HepG2 (cell line): ENCODE results near the gene ANKRD55. TPM values are rescaled to one million over a fixed set of nuclear protein-coding genes. Genes with fewer than 3 reads are reported as not detected.

ENCODE experiments used
- ATAC-seq: fragments of 200-7000 bp; cut with Tn5 transposase; 3 replicates; pipeline ENCODE4 v1.9.1; 2020; ENCODE audit warnings: mild to moderate bottlenecking, moderate library complexity
- BruUV-seq: library from RNA; stranded (reverse); fragments of 400-500 nt; replicated peaks from 2 replicates; lab custom pipeline; 2021; lab: Mats Ljungman, UMichigan
- CTCF ChIA-PET: fragments of 300-600 bp; formaldehyde crosslinking; extraction: SDS; loops from one replicate; lab custom pipeline; 2021; ENCODE audit warnings: low total read pairs, inconsistent platforms, low intra/inter-chr PET ratio; lab: Yijun Ruan, JAX
- POLR2A ChIA-PET: fragments of 350-600 bp; sonication (Branson Sonifier 250); formaldehyde crosslinking; loops from one replicate; lab custom pipeline; 2020; ENCODE audit warnings: antibody characterized with exemption, inconsistent platforms; lab: Yijun Ruan, JAX
- DNase-seq: peaks from one replicate; pipeline ENCODE4 v3.0.0-alpha.2; 2015; ENCODE audit warnings: low spot score
- FAIRE-seq: peaks from 3 replicates; lab custom pipeline; 2011; peaks lifted over from hg19 to GRCh38; lab: Jason Lieb, UNC
- H2AFZ ChIP-seq: one replicate; pipeline ENCODE4 v1.6.1; 2011; ENCODE audit warnings: low read length, inconsistent platforms
- H3K27ac ChIP-seq: fragments of 300-600 bp; 3 replicates; pipeline ENCODE4 v1.8.0; 2011; ENCODE audit warnings: mixed run types, mild to moderate bottlenecking, mixed read lengths, low read length, inconsistent platforms; ENCODE audit not compliant: insufficient read depth; ENCODE audit errors: extremely low read length
- H3K27me3 ChIP-seq, 2 experiments: fragments of 200-600 bp in 1 of 2; 2 replicates in 1 of 2; 3 replicates in 1 of 2; pipeline versions ENCODE4 v1.6.0 to v1.8.0; 2011; ENCODE audit warnings: low read length in 2 of 2, mild to moderate bottlenecking in 2 of 2, moderate library complexity in 2 of 2, inconsistent platforms in 1 of 2; ENCODE audit not compliant: insufficient read depth in 2 of 2, control insufficient read depth in 1 of 2
- H3K36me3 ChIP-seq, 2 experiments: fragments of 200-600 bp in 1 of 2; replicated peaks in 1 of 2; 2 replicates in 1 of 2; 3 replicates in 1 of 2; pipeline versions ENCODE4 v1.5.1 to v1.8.0; 2011; ENCODE audit warnings: low read length in 2 of 2, inconsistent platforms in 1 of 2; ENCODE audit not compliant: insufficient read depth in 2 of 2, control insufficient read depth in 1 of 2
- H3K4me1 ChIP-seq: 2 replicates; pipeline ENCODE4 v1.5.1; 2012; ENCODE audit warnings: low read length, inconsistent platforms; ENCODE audit not compliant: insufficient read depth
- H3K4me2 ChIP-seq: 2 replicates; pipeline ENCODE4 v1.6.0; 2011; ENCODE audit warnings: low read depth, low read length, inconsistent platforms
- H3K4me3 ChIP-seq, 3 experiments: fragments of 200-600 bp in 1 of 3; sonication (generic), shearing (Covaris generic) in 1 of 3; replicated peaks in 1 of 3; 2 replicates each; pipeline ENCODE4 v1.5.1; 2011 to 2016; ENCODE audit warnings: low read length in 3 of 3, inconsistent platforms in 2 of 3, low read depth in 2 of 3, mild to moderate bottlenecking in 2 of 3, control low read depth in 1 of 3, mixed read lengths in 1 of 3; ENCODE audit not compliant: insufficient read depth in 1 of 3
- H3K79me2 ChIP-seq: one replicate; pipeline ENCODE4 v1.6.1; 2011; ENCODE audit warnings: low read length, inconsistent platforms; ENCODE audit not compliant: insufficient read depth
- H3K9ac ChIP-seq: 2 replicates; pipeline ENCODE4 v1.6.0; 2011; ENCODE audit warnings: mild to moderate bottlenecking, low read depth, low read length, inconsistent platforms; ENCODE audit not compliant: insufficient read depth
- H3K9me3 ChIP-seq: 2 replicates; pipeline ENCODE4 v1.5.1; 2012; ENCODE audit warnings: mild to moderate bottlenecking, low read length
- H4K20me1 ChIP-seq: 2 replicates; pipeline ENCODE4 v1.6.0; 2011; ENCODE audit warnings: inconsistent platforms, mild to moderate bottlenecking, low read length, moderate library complexity; ENCODE audit not compliant: insufficient read depth
- ATF1 ChIP-seq: IDR thresholded peaks from 2 replicates; pipeline ENCODE4 v1.6.1; 2016; ENCODE audit warnings: mild to moderate bottlenecking, control low read depth
- CHD2 ChIP-seq: IDR thresholded peaks from 2 replicates; pipeline ENCODE4 v1.6.1; 2011; ENCODE audit warnings: low read depth, low read length, improper control_type of control experiment
- DMAP1 ChIP-seq: IDR thresholded peaks from 2 replicates; pipeline ENCODE4 v1.6.1; 2016
- ELF1 ChIP-seq: sonication (generic); formaldehyde crosslinking; IDR thresholded peaks from 2 replicates; pipeline ENCODE4 v1.4.0; 2020; ENCODE audit warnings: missing genetic modification reagents
- ELF3 ChIP-seq: IDR thresholded peaks from 2 replicates; pipeline ENCODE4 v1.6.1; 2016; ENCODE audit warnings: missing genetic modification reagents, missing compliant biosample characterization
- GABPA ChIP-seq, 2 experiments: IDR thresholded peaks; 2 replicates each; pipeline ENCODE4 v1.6.1; 2011 to 2016; ENCODE audit warnings: low read depth in 2 of 2, low read length in 1 of 2, missing biosample characterization in 1 of 2, missing genetic modification characterization in 1 of 2
- HDAC2 ChIP-seq: sonication (generic); formaldehyde crosslinking; IDR thresholded peaks from 2 replicates; pipeline ENCODE4 v1.4.0; 2020; ENCODE audit warnings: missing genetic modification reagents
- HNF1B ChIP-seq: sonication (generic); formaldehyde crosslinking; IDR thresholded peaks from 2 replicates; pipeline ENCODE4 v1.5.1; 2020; ENCODE audit warnings: mild to moderate bottlenecking, moderate library complexity, missing genetic modification reagents
- HNF4A ChIP-seq: sonication (generic); formaldehyde crosslinking; IDR thresholded peaks from 2 replicates; pipeline ENCODE4 v1.4.0; 2020; ENCODE audit warnings: missing genetic modification reagents
- JUNB ChIP-seq: sonication (generic); formaldehyde crosslinking; IDR thresholded peaks from 2 replicates; pipeline ENCODE4 v1.8.0; 2022; ENCODE audit warnings: missing genetic modification reagents, mild to moderate bottlenecking, borderline replicate concordance
- KLF6 ChIP-seq: IDR thresholded peaks from 2 replicates; pipeline ENCODE4 v1.8.0; 2016; ENCODE audit warnings: missing biosample characterization, missing genetic modification reagents
- MBNL3 ChIP-seq: fragments of 250-450 bp; sonication (Bioruptor Pico); conservative IDR thresholded peaks from 2 replicates; pipeline ENCODE4 v1.8.0; 2022; ENCODE audit warnings: mild to moderate bottlenecking, inconsistent platforms
- MLLT10 ChIP-seq: sonication (generic); formaldehyde crosslinking; IDR thresholded peaks from 2 replicates; pipeline ENCODE4 v1.4.0; 2020; ENCODE audit warnings: missing genetic modification reagents
- NR2F1 ChIP-seq, 2 experiments: fragments of 450-650 bp in 1 of 2; formaldehyde crosslinking in 1 of 2; IDR thresholded peaks; 2 replicates each; pipeline versions ENCODE4 v1.5.0 to v1.6.1; 2016 to 2020; ENCODE audit warnings: mild to moderate bottlenecking in 1 of 2, missing compliant biosample characterization in 1 of 2, missing genetic modification reagents in 1 of 2, moderate library complexity in 1 of 2
- POLR2AphosphoS5 ChIP-seq: IDR thresholded peaks from 2 replicates; pipeline ENCODE4 v1.6.1; 2012; ENCODE audit warnings: low read depth, low read length
- SMAD1 ChIP-seq: sonication (generic); formaldehyde crosslinking; IDR thresholded peaks from 2 replicates; pipeline ENCODE4 v1.4.0; 2020; ENCODE audit warnings: missing genetic modification reagents, low read depth, mild to moderate bottlenecking, borderline replicate concordance
- TGIF2 ChIP-seq: IDR thresholded peaks from 2 replicates; pipeline ENCODE4 v1.6.1; 2016; ENCODE audit warnings: control low read depth, missing compliant biosample characterization
- ZHX1 ChIP-seq: sonication (generic); formaldehyde crosslinking; IDR thresholded peaks from 2 replicates; pipeline ENCODE4 v1.8.1; 2022; ENCODE audit warnings: low read depth, mild to moderate bottlenecking, missing genetic modification reagents
- ZNF253 ChIP-seq: sonication (generic); formaldehyde crosslinking; IDR thresholded peaks from 2 replicates; pipeline ENCODE4 v1.8.0; 2022; ENCODE audit warnings: mild to moderate bottlenecking, missing genetic modification reagents, borderline replicate concordance
- ZNF296 ChIP-seq: sonication (generic); formaldehyde crosslinking; conservative IDR thresholded peaks from 2 replicates; pipeline ENCODE4 v1.5.0; 2020; ENCODE audit warnings: mild to moderate bottlenecking, missing genetic modification reagents
- ZNF317 ChIP-seq: sonication (generic); formaldehyde crosslinking; IDR thresholded peaks from 2 replicates; pipeline ENCODE4 v1.5.0; 2020; ENCODE audit warnings: mild to moderate bottlenecking, missing genetic modification reagents
- ZNF749 ChIP-seq: sonication (generic); formaldehyde crosslinking; IDR thresholded peaks from 2 replicates; pipeline ENCODE4 v1.8.0; 2022; ENCODE audit warnings: mild to moderate bottlenecking, missing genetic modification reagents, moderate library complexity, borderline replicate concordance
- WGBS: methylation state at CpG from one replicate; pipeline ENCODE4 v1.1.6; 2017; ENCODE audit warnings: low lambda C conversion rate; 5-methylcytosine and 5-hydroxymethylcytosine counted together
- in situ Hi-C: cut with HindIII; loops from 2 replicates; pipeline ENCODE4 v1.10.0; 2017; ENCODE audit warnings: low pct_unique_long_range_greater_than_20kb; ENCODE audit not compliant: extremely low pct_ligation_motif_present
- intact Hi-C: fragments of 100-400 bp; cut with micrococcal nuclease; formaldehyde crosslinking; loops from one replicate; pipeline ENCODE4 v1.10.0; 2022; ENCODE audit not compliant: unreplicated experiment
- polyA plus RNA-seq, 8 experiments: library from polyadenylated mRNA; depleted of rRNA in 3 of 8; stranded (reverse) in 7 of 8; unstranded in 1 of 8; fragments of >200 nt; fragmentation: Illumina TruSeq in 4 of 8; extraction: Trizol in 4 of 8; gene quantifications; 2 replicates each; pipeline versions ENCODE4 v1.2.1 to v1.2.3, GENCODE V29; 2011 to 2016; ENCODE audit warnings: low read depth in 4 of 8, missing spikeins in 1 of 8, mixed read lengths in 1 of 8; ENCODE audit not compliant: insufficient read depth in 1 of 8
- total RNA-seq, 5 experiments: library from RNA; depleted of rRNA; stranded (reverse); fragments of >200 nt; fragmentation: Illumina TruSeq; extraction: Trizol; gene quantifications; 2 replicates each; pipeline ENCODE4 v1.2.3, GENCODE V29; 2016; ENCODE audit warnings: low read depth in 1 of 5

ANKRD55 gene
- total and polyA plus RNA-seq, 2 of the 13 experiments (the other 11 are each of a cell fraction or from before 2014, with no cell fraction given), result 0.11 to 0.28 TPM

- Histone ChIP-seq H2AFZ (no peak overlapping the region), H3K36me3 (no peaks in the 10 kb centered on the region), H3K9ac (no peak overlapping the region), H3K27ac (no peak overlapping the region), H3K79me2 (no peaks in the 10 kb centered on the region), H3K27me3 (no peaks in the 10 kb centered on the region), H3K9me3 (peaks cover 13% of the 10 kb centered on the region), H3K4me3 (no peak overlapping the region), H4K20me1 (no peaks in the 10 kb centered on the region), H3K4me1 (peaks cover 88% of the 10 kb centered on the region), H3K4me2 (peak overlapping the region; percentile 25; the same call in 1 of the 2 replicates)
- ChIA-PET CTCF (no interaction called here), POLR2A (no interaction called here)
- no peak for FAIRE-seq
- intact Hi-C loops (loop anchor here (5.0 kb wide), 1 partner anchor 66 kb away; no protein-coding TSS in a partner anchor), in situ Hi-C loops (no loop called here)
- WGBS, result 39% methylated on average over 3 of the region's 3 CpGs
- TF ChIP-seq HDAC2 (CRISPR knock-in tag), result no peak
- peak; percentile 57; the same call in 1 of the 2 replicates for TF ChIP-seq ELF1 (CRISPR knock-in tag)
- TF ChIP-seq GABPA (IDR thresholded peaks at IDR 0.05; ENCODE audit: low read depth, low read length), result no peak
- peak; percentile 51 for TF ChIP-seq GABPA (CRISPR knock-in tag; IDR thresholded peaks at IDR 0.05; ENCODE audit: low read depth)
- TF ChIP-seq SMAD1 (CRISPR knock-in tag), result no peak
- TF ChIP-seq MLLT10, result no peak
- TF ChIP-seq DMAP1 (CRISPR knock-in tag), result no peak
- TF ChIP-seq CHD2, result no peak
- no peak for TF ChIP-seq HNF1B (CRISPR knock-in tag)
- TF ChIP-seq TGIF2 (CRISPR knock-in tag), result no peak
- no peak for TF ChIP-seq POLR2AphosphoS5
- no peak for TF ChIP-seq KLF6
- no peak for TF ChIP-seq MBNL3 (CRISPR knock-in tag)
- no peak for TF ChIP-seq ZNF317
- no peak for TF ChIP-seq JUNB (CRISPR knock-in tag)
- TF ChIP-seq ZHX1, result no peak
- no peak for TF ChIP-seq NR2F1 (CRISPR knock-in tag; IDR thresholded peaks at IDR 0.05)
- TF ChIP-seq ZNF253 (CRISPR knock-in tag), result no peak
- no peak for TF ChIP-seq ATF1
- no peak for TF ChIP-seq ZNF749 (CRISPR knock-in tag)
- no peak for TF ChIP-seq HNF4A (CRISPR knock-in tag)
- no peak for TF ChIP-seq ZNF296 (CRISPR knock-in tag)
- TF ChIP-seq ELF3, result peak; percentile 27; the same call in 1 of the 2 replicates
- BruUV-seq, result no TSS peak
- DNase-seq, result no peak
- no peak for ATAC-seq
Measured at GRCh38 chr5:56055859-56056258, 177.3 kb downstream of the ANKRD55 start.
